HG02943 (cell line): ENCODE results near the gene CSRNP3.

Source experiments
- ATAC-seq: cut with Tn5 transposase; IDR thresholded peaks from one replicate; pipeline ENCODE4 v1.9.1; 2021; ENCODE audit warnings: mild to moderate bottlenecking, low read depth, moderate library complexity; ENCODE audit not compliant: unreplicated experiment

Gene CSRNP3

GRCh38 chr2:165536851-165537499, 67.5 kb downstream of the CSRNP3 start:
- no peak for ATAC-seq

DNA sequence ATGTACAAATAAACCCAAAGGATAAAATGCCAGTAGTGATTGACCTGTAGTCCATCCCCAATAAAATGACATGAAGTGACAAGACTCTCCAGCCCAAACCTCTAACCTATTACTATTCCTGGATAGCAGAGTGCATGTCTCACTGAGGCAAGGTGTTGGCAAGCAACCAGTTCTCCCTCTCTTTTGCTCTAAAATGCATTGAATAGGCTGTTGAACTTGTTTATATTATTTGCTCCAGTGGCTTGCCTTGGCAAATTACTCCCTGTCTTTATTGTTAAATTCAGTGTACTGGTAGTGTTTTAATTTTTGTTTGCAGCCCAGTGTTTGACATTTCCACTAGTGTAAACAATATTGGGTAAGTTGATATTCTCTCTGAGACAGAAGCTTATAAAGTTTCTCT, 70.5 kb downstream of the CSRNP3 start:
- no peak for ATAC-seq

DNA sequence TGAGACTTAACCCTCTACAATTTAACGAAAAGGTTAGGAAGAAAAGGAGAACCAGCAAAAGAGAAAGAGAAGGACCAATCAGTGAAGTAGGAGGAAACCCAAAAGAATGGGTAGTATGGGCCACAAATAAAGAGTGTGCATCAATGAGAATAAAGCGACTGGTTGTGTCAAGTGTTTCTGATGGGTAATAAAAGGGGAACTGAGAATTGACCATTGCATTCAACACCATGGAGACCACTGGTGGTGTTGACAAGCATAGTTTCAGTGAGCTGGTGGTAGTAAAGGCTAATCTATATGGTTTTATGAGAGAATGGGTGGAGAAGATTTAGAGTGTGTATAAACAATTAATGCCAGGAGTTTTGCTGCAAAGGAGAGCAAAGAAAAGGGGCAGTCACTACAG, 75.4 kb downstream of the CSRNP3 start:
- peak; percentile 98 for ATAC-seq

- ATAC-seq = no peak
These were observed 78.4 kb downstream of the CSRNP3 start for GRCh38 chr2:165547900-165548299.

DNA sequence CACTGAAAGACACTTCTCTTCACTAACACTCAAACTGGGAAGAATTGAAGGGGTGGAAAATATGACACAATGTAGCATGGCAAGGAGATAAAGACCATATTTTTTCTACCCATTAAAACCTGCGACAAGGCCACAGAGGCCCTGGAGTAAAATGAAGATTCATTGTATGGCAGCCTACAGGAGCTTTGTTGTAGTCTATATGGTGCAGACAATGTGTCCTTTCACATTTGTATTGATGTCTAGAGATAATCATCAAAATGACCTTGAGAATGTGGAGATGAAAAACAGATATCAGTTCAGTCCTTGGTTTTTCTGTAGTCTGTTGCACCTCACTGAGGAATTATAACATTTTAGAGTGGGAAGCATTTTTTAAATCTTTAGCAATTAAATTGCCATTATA, 80.1 kb downstream of the CSRNP3 start:
- ATAC-seq = no peak

DNA sequence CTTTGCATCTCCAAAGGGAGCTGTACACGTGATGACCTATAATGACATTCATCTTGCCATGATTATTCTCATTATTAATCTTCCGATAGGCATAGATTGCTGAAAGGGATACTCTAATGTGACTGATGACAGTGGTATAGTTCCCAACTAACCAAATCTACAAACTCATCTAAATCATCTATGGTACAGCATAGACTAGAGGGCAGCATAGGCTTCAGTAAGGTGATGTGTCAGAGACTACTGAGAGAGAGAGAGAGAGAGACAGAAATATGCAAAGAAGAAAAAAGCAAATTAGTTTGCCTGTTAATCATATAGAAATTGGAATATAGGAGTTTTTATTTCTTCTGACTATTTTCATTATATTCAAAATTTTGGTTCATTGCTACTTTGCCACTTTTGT, 89.3 kb downstream of the CSRNP3 start:
- no peak for ATAC-seq

DNA sequence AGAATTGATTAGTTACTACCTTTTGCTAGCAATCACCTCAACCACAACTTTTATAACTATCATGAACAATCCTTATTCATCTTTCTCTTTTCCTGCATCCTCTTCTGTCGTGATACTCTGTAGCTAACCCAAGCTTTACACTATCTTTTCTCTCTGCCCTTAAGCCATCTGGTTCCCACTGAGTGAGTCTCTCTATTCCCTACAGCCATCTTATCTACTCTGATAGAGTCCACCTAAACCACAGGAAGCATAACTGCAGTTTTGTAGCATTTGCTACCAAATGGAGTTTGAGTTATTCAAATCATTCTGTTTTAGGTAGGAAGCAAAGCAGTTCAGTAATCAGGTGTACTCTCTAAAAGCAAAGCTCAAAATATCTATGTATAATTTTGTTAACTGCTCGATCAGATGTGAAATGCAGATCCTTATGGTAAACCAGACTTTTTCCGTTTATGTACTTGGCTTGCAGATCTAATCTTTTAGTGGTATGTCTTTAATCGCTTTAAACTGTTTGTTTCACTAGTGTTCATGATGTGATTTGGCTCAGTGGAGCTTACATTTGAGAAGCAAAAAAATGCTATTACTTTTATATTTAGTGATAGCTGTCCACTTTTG, 91.0 kb downstream of the CSRNP3 start:
- ATAC-seq = no peak

DNA sequence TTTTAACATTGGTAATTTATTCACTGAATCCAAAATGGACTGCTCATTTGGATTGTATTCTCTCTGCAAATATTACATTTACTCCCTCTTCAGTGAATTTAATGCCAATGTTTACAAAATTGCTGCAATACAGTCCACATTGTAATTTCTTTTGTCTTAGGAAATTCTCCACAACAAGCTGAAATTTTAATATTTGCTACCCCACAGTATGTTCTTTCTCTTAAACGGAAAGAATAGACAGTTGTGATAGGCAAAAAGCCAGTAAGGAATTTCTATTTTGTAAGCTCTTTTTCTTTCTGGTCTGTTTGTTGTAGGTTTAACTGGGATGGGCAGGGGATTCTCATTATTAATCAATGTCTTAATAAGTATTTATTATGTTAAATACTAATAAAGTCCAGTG, 92.0 kb downstream of the CSRNP3 start:
- no peak for ATAC-seq

DNA sequence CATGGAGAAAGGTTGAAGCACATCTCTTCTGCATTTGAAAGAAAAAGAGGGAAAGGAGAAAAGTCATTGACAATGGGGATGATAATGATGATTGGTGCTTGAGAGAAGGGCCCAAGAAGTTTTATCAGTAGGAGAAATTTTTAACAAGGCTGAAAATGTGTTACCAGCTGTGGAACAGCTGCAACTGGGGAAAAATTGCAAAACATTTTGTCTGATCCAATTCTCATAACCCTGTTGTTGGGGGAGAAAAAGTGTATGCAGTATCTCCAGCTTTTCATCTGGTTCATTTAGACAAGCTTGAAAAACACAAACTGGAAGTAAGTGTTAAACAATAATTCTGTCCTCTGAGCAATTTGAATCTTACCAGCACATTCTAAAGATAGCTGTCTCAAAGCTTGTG, 92.7 kb downstream of the CSRNP3 start:
- ATAC-seq = no peak

GRCh38 chr2:165563468-165564225, 94.1 kb downstream of the CSRNP3 start:
- no peak for ATAC-seq

GRCh38 chr2:165566008-165566407, 96.5 kb downstream of the CSRNP3 start:
- ATAC-seq = no peak

- ATAC-seq = no peak
These were observed 97.8 kb downstream of the CSRNP3 start for GRCh38 chr2:165567273-165567672.

DNA sequence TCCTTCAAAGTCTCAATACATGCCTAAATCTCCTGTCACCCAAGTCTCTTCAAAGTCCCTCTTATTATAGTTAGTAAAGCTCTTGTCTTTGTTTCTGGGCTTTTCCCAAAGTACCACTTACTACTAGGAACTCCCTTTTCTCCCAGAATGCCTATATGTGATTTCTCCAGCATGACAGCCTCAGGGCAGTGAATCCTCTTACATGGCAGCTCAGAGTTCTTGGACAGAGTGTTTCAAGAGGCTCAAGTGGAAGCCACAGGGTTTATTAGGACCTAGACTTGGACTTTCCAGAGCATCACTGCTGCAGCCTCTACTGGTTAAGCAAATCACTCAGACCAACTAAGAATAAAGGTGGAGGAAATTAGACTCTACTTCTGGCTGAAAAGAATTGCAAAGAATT, 98.9 kb downstream of the CSRNP3 start:
- ATAC-seq = no peak

GRCh38 chr2:165571477-165571876, 102.0 kb downstream of the CSRNP3 start:
- no peak for ATAC-seq

- no peak for ATAC-seq
These were observed 102.7 kb downstream of the CSRNP3 start for GRCh38 chr2:165572151-165572550.

DNA sequence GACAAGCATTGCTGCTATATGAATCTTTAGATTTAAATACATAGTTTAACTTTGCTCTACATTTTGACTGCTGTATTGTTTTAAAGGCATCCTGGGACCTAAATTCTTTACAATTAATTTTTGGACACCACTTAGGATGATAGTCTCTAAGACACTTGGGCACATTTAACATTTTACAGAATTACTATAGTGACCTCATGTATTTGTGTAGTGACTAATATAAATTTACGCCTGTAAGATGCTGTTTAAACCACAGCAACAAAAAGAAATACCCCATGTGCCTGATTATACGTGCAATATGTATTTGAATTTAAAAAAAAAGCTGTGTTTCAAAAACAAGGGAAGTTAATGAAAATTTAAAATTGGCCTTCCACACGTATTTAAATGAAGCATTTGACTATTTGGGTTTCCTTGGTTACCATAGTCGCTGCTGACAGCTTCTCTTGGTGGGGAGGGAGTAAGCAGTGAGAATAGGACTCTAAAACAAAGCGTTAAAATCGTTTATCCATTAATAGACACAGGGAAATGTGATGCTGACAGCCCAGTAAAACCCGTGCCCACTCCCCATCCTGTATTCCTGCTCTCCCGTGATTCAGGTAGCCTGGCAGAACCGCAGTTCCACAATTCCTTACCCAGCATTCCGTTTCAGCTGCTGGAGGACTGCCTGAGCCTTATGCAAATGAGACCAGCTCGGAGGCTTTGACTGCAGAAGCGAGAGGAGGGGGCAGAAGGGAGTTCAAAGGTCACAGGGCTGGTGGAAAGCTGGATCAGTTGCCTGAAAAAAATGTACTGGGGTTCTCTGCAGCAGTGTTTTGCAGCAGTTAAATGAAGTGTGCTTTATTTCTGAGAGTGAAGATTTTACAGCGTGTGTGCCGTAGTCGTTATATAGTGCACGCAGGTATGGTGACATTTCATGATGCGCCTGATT, 104.3 kb downstream of the CSRNP3 start:
- no peak for ATAC-seq

DNA sequence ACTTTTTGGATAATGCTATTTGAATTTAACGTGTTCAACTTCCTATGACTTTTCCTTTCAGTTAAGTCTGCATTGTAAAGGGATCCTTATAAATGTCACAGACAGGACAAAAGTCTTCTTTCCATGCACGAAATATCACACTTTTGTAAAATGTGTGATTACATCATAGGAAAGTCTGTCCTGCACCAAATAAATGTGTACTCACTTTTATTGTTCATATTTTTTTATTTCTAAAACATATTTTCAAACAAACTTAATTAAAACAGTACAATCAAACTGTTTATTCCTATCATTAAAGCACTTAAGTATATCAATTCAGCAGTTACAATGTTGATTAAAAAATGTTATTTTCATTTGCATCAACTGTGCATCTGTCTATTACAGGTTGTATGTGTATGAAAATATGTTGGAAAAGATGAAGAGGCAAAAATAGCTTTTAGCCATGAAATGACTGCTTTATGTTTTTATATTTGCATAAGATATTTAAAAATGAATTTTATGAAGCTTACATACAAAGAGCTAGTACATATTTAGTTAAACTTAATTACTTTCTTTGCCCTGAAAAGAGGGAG, 105.6 kb downstream of the CSRNP3 start:
- no peak for ATAC-seq

DNA sequence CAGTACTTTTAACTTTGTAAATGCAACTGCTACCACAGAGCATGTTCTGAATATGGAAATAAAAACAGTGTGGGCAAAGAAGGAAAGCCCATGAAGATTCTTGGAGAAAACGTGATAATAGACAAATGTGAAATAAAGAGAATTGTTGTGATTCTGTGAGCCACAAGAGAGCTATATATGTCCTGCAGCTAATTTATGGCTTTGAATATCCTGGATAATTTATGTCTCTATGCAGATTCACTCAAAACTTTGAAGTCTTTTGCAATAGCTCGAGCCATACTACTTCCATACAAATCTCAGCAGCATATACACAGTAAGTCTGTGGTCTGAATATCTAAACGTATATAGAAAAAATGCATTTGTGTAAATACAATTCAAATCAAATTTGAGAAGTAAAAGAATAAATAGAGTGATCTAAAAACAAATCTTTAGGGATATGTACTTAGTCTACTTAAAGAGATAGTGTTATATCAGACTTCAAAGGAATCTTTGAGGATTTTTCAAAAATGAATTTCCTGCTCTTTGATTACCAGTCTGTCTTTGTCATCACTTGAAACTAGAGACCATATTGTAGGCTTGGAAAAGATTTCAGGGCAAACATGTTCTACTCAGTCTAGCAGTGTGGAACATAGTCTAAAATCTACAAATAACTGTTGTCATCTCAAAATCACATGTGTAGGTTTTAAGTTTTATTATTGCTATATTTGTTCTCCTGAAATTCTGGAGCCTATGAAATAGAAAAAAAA, 107.1 kb downstream of the CSRNP3 start:
- ATAC-seq = no peak

- no peak for ATAC-seq
These were observed 112.9 kb downstream of the CSRNP3 start for GRCh38 chr2:165582409-165582808.
